HG03442 (cell line): ENCODE results near the gene GPC5.

Experiments
- ATAC-seq: cut with Tn5 transposase; IDR thresholded peaks from one replicate; pipeline ENCODE4 v1.9.1; 2021; ENCODE audit warnings: mild to moderate bottlenecking, moderate library complexity; ENCODE audit not compliant: unreplicated experiment

Gene GPC5

DNA sequence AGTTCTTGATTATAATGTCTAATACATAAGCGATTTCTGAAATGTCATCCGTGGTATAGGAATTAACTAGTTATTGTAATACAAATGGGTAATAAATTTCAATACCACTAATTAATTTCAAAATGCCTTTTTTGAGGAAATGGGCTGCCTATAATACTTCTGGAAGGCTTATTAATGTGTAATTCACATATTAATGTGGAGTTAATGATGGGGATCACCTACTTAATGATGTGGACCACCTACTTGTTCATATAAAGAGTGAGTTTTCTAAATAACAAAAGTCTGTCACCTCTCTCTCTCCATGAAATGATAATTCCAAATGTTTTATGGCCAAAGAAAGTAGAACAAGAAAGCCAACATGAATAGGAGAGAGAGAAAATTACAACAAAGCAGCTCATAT is 914.4 kb downstream of the GPC5 start:
- ATAC-seq, result no peak

DNA sequence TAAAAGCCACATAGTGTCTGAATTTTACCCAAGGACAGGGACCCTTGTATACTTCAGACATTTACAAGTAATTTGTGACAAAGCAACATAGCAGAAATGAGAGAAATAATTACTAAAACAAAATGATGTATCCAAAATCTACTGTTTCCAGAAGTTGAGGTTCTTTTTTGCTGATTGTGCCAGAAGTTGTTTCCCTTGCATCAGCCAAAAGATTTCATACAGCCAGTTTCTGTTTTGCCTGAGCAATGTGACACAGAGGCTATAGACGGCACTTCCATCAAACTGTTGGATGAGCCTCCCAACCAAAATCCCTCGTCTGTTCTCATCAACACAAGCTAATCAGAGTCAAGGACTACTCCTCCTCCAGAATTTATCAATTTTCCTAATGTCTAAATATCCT is 915.0 kb downstream of the GPC5 start:
- no peak for ATAC-seq

DNA sequence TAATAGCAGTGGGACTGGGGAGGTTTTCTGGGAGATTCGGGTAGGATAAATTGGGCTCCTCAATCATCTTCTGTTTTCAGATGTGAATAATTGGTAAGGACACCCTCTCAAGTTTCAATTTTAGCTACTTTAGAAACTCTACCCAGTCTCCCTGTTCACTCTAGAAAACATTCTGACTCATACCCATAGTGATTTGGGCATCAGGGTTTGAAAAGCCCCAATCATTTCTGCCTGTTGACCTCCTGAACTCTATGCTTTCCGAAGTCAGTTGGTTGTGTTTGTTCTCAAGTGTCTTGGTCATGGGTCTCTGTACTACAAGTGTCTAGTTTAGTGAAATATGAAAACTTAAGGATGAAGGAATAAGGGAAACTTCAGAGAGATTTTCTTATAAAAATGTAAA is 916.8 kb downstream of the GPC5 start:
- no peak for ATAC-seq

DNA sequence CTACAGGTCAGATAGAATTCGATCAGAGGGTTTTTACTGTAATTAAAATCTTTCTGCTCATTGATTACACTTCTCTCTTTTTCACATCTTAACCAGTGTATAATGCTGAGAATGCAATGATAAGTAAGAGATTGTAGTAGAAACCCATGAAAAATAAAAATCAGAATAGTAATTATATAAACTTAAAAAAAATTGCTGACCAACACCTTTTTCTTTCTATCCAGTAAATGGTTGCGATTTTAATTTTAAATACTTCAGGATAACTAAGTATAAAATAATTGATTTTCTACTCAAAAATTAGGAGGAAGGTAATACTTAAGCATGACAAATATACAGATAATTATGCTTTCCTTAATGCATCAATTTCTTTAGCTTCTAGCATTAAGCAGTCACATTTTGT is 917.6 kb downstream of the GPC5 start:
- ATAC-seq, result no peak

DNA sequence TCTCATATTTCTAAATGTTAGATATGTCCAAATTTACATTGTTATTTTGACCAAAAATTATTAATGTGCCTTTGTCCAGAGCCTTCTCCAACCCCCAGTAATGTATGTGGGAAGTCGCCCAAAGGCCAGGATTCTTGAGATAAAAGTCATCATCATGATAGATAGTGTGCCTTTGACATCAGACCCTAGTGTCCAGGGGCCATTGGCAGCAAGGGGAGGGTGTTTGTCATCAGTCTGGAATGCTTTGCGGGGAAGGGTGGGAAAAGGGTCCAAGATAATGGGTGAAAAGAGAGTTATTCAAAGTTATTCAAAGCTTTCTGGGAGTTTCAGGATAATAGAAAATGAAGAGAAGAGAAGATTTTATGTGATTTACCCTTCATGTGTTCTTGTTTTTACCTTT is 918.6 kb downstream of the GPC5 start:
- no peak for ATAC-seq

DNA sequence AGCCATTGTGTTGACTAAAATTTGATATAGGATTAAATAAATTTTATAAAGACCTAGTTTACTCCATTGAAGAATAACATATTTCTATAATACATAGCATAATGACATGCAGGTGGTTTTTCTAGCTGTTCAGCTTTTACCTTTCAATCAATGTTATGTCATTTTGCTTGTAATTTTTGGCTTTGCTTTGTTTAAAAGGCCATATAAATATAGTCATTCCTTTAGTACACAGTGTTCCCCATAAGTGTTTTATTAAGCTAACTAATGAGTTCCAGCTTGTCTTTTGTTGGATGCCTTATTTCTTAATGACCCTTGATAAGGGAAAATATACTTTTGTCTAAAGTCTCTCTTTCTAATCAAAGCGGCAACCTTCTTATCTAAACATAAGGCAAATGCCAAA is 921.9 kb downstream of the GPC5 start:
- ATAC-seq, result no peak

DNA sequence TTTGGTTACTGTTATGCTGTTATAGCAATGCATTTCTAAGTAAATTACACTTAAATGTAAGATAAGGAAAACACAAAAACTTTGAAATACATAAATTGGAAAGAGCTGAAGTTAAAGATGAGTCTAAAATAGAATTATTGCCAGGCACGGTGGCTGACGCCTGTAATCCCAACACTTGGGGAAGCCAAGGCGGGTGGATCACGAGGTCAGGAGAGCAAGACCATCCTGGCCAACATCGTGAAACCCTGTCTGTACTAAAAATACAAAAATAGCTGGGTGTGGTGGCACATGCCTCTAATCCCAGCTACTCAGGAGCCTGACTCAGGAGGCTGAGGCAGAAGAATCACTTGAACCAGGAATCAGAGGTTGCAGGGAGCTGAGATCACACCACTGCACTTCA is 922.8 kb downstream of the GPC5 start:
- no peak for ATAC-seq

DNA sequence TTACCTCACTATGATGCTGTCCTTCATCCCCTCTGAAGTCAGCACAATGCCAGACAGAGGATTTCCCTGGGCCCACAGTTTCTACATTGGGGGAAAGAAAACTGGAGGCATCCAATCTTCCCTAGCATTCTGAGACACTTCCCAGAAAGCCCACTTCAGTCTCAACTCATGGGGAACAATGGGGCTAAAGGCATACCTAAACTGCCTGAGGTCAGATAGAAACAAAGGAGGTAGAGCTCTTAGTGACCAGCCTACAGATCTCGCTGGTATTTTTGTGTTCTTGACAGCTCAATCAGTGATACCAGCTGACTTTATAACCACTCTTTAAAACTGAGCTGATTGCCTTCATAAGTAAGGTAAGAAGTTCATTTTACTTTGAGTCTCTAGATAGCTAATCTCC is 947.2 kb downstream of the GPC5 start:
- ATAC-seq, result no peak

DNA sequence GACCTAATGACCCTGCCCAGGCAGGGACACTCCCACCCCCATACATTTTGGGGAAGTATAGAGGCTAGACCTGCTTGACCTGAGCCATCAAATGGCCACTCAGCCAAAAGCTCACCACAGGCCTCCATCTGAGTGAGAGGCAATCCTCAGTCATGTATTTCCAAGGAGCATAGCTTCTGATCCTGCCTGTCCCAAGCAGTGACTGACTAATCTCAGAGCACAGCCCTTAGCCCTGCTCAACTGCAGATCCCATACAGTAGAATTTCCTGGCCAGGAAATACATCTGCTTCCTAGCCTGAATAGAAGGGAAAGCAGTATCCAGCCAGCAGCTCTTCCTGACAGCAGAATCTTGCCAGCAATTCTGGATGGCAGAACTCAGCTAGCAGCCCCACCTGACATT is 947.6 kb downstream of the GPC5 start:
- no peak for ATAC-seq

DNA sequence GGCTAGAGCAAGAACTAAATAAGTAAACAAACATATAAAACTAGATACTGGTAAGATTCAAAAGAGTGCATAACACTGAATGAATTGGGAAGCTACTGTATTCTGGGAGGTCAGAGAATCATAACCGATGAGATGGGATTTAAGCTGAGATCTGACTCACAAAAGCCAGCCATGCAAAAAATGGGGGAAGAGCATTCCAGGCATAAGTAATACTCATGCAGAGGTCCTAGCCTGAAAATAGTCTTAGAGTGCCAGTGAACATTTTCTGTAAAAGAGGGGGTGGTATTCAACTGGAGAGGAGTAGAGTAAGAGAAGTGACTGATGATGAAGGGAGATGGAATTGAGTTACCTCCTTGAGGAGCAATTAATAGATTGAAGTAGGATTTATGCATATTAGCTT is 956.2 kb downstream of the GPC5 start:
- ATAC-seq, result no peak

DNA sequence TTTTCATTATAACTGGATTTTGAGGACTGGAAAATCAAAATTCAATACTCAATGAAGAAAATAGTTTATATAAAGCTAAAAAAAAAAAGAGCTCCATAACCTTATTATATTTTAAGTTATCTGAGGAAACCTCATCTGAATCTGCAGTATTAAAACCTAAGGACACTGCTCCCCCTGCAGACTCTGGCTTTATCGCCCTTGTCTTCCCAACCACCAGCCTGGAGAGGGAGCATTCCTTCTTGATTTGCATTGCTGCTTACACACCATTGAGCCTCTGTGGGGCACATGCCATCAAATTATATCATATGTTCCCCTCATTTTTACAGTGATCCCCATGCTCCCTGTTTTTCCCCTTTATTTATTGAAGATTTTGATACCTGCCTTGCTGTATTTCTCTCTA is 956.8 kb downstream of the GPC5 start:
- ATAC-seq, result no peak

DNA sequence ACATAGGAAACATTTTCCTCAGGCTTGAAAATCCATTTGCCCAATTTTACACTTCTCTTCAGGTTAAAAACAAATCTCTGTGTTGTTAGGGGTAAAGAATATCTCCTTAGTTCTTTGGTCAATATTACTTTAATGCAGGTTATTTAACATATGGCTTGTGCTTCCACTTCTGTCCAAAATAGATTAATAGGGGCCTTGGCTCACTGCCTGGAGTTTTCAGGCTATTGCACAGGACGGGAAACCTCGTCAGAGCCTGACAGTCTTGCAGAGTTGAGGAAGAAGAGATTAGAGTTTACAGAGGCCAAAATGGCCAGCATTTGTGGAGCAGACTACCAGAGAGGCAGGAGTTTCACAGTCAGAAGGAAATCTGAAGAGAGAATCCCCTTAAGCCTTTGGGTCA is 964.3 kb downstream of the GPC5 start:
- ATAC-seq, result no peak

DNA sequence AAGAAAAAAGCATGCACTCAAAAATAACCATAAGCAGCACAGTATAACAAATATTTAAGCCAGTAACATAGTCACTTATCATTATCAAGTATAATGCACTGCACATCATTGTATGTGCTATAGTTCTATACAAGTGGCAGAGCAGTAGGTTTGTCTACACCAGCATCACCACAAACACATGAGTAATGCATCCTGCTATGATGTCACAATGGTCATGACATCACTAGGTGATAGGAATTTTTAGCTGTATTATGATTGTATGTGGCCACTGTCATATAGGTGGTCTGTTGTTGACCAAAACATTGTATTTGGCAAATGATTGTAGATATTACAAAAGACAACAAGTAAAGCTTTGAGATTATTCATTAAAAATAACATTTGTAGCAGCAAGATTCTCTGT is 967.5 kb downstream of the GPC5 start:
- no peak for ATAC-seq

DNA sequence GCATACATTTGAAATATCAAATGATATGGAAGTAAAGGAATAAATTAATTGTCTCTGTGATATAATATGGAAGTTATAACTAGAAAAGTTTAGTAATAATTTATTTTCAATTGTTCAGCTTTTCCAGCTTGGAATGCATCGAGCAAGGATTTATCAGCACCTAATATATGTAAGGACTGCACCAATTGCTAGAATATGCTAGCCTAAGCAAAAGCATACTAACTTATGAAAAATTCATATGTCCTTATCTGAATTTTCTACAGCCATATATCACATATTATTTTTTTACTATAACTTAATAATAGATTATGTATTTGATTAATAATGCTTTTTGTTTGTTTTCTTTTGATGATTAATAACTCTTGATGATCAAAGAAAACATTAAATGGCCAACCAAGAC is 979.0 kb downstream of the GPC5 start:
- ATAC-seq, result no peak

DNA sequence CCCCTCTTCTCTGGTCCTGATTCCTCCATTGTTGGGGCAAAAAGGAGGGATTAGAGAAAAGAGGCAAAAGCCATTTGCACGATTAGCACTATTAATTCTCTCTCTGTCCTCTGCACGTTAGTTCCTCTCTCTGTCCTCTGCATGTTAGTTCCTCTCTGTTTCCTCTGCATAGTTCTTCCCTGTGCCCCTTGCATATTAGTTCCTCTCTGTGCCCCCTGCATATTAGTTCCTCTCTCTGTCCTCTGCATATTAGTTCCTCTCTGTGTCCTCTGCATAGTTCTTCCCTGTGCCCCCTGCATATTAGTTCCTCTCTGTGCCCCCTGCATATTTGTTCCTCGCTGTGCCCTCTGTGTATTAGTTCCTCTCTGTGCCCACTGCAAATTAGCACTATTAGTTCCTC is 981.0 kb downstream of the GPC5 start:
- no peak for ATAC-seq

DNA sequence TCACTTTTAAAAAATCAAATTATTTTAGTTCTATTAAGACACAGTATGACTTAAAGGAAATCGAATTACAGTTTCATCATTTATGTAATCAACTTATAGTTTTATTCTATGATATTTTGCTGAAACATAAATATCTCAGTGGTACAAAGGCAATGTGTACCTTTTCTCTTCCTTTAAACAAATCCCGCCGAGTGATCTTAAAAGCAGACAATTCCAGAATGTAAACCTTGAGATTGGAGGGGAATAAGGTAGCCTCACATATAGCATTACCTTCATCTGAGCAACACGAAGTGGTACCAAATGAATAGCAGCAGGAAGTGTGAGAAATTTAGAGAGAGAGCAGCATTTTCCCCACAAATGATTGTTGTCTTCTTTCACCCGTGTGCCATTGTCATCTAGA is 986.0 kb downstream of the GPC5 start:
- ATAC-seq, result no peak

DNA sequence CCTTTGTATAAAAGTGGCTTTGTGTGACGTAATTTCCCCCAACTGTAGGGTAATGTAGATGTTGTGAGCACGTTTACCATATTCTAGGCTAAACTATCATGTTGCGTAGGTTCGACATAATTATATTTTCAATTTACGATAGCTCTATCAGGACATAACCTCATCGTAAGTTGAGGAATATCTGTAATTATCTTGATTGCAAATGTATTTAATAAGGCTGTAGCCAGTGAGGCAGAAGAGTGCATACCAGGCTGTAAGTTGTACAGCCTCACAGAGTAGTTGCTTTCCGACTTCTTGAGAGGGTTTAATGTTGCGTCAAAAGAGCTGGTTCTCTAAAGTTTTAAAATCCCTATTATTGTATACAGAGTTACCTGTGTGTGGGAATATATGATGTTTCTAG is 988.8 kb downstream of the GPC5 start:
- no peak for ATAC-seq

DNA sequence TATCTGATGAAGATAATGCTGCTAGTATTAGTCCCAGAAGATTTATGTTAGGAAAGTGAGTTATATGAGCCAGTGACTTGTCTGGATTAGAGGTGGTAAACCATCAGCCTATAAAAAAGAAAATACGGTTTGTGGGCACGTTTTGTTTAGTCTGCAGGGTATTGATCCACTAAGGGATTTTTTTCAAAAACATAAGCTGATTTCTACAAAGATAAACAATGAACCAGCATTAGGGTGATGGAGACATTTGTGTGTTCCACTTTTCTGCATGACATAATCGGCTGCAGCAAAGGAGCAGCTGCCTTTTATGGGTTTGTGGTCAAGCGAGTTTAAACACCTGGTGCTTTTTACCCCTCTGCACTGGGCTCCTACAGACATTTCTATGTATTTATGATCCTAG is 991.8 kb downstream of the GPC5 start:
- ATAC-seq, result no peak

DNA sequence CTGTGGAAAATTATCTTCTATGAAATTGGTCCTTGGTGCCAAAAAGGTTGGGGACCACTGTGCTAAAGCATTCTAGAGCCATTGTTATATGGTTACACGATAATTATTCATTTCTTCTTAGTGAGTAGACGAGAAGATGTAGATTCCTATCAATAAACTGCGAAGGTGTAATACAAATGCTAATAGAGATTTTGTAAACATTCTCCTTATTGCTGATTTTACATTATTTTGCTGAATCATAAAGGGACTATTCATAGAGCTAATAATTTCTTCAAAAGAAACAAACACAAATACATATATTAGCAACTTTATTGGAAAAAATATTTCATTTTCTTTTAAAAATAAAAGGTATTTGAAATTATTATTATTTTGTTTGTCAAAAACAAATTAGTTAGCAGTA is 1005.2 kb downstream of the GPC5 start:
- no peak for ATAC-seq

DNA sequence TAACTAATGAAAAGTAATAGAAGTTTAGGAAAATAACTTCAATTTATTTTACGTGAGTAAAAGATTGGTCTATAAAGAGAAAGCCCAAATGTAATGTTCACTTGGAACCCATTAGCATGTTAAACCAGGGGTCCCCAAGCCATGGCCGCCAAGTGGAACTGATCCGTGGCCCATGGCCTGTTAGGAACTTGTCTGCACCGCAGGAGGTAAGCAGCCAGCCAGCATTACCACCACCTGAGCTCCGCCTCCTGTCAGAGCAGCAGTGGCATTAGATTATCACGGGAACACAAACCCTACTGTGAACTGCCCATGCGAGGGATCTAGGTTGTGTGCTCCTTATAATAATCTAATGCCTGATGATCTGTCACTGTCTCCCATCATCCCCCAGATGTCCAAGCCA is 1009.4 kb downstream of the GPC5 start:
- no peak for ATAC-seq

DNA sequence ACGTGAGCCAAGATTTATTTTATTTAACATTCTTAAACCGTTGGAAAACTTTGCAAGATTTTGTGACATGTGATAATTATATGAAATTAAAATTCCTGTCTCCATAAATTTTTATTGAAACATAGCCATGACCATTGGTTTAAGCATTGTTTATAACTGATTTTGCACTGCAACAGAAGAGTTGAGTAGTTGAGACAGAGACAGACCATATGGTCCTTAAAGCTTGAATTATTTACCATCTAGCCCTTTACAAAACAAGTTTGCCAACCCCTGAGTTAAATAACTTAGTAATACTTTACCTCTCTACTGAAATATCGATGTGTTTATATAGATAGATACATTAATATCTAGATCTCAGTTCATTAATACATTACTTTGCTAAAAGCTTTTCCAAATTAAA is 1014.1 kb downstream of the GPC5 start:
- no peak for ATAC-seq

DNA sequence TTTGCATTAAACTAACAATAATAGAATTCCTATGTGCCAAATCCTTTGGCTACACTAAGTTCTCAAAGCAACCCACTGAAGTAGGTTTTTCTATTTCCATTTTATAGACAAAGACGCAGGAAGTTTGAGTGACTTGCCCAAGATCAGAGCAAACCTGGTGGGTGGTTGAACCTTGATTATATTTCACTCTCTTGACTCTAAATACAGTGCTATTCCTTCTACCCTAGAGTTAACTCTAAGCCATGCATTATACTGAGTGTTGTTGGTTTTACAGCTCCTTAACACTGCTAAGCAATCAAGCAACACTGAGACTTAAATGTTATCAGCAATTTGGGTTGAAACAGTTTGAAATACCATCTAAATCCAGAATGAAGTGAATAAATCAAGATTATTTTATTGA is 1014.6 kb downstream of the GPC5 start:
- no peak for ATAC-seq

DNA sequence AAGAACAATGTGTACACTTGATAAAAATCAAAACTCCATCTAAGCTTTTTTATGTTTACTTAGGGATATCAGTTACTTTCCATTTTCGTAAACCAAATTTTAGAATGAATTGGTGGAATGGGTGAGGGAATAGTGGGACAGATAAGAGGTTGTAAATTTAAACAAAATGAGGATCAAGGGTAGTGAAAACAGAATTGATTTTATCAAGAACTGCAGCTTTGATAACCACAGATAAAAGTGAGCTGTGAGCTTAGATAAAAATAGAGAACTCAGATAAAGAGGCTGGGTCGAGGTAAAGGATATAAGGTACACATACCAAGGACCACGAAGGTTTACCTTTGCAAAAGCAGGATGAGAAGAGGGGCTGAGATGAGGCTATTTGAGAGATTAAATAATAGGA is 1015.0 kb downstream of the GPC5 start:
- no peak for ATAC-seq

DNA sequence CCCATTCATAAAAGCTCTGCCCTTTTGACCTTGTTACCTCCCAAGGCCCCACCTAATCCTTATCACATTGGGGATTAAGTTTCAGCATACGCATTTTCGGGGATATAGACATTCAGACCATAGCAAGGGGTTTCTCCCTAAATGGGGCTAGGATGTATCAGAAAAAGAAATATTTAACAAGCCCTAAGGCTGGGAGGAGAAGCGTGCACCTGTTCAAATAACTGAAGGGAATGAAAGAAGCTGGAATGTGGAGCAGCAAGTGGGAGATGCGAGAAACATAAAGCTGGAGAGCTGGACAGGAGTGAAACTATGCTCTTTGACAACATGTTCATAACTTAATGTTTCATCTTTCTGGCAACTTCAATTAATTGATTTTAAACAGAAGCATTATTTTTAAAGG is 1016.4 kb downstream of the GPC5 start:
- ATAC-seq, result no peak
